Prostate gland (tissue), 2 donors: ENCODE results near the gene DIPK2B. TPM values are rescaled to one million over a fixed set of nuclear protein-coding genes. Genes with fewer than 3 reads are reported as not detected.

Experiments
- DNase-seq: peaks from one replicate; pipeline ENCODE4 v3.0.0-alpha.2; 2019; ENCODE audit warnings: low spot score
- H3K27ac ChIP-seq, 2 donors: fragments of 200-600 bp; sonication (generic); 2 replicates each; pipeline ENCODE4 v1.5.1; 2017 to 2019
- H3K27me3 ChIP-seq: fragments of 200-600 bp; sonication (generic); replicated peaks from 2 replicates; pipeline ENCODE4 v1.5.1; 2019; ENCODE audit not compliant: insufficient read depth
- H3K36me3 ChIP-seq, 2 donors: fragments of 200-600 bp; sonication (generic); 1 replicate in 1 of 2; 2 replicates in 1 of 2; pipeline versions ENCODE4 v1.5.1 to v1.8.1; 2017 to 2019
- H3K4me1 ChIP-seq: fragments of 200-600 bp; sonication (generic); replicated peaks from 2 replicates; pipeline ENCODE4 v1.5.1; 2019
- H3K4me3 ChIP-seq, 2 donors: fragments of 200-600 bp; sonication (generic); 2 replicates each; pipeline ENCODE4 v1.5.1; 2017 to 2019
- H3K9me3 ChIP-seq: fragments of 200-600 bp; sonication (generic); 2 replicates; pipeline ENCODE4 v1.5.1; 2017
- POLR2A ChIP-seq: fragments of 450-650 bp; IDR thresholded peaks from one replicate; pipeline ENCODE4 v1.6.1; 2016; ENCODE audit warnings: antibody characterized with exemption, mild to moderate bottlenecking
- POLR2AphosphoS5 ChIP-seq: sonication (generic); formaldehyde crosslinking; IDR thresholded peaks from one replicate; pipeline ENCODE4 v1.6.1; 2017; ENCODE audit warnings: antibody characterized with exemption
- WGBS: methylation state at CpG from one replicate; pipeline ENCODE4 v1.1.5; 2018; 5-methylcytosine and 5-hydroxymethylcytosine counted together
- intact Hi-C: fragments of 100-400 bp; cut with DNase I; formaldehyde crosslinking; loops from one replicate; pipeline ENCODE4 v1.14.2; 2022
- total RNA-seq, 2 donors: library from RNA; depleted of rRNA; stranded (reverse); fragments of >200 nt; gene quantifications; one replicate each; pipeline ENCODE4 v1.1.0, GENCODE V29; 2016
- TF ChIP-seq, protein P1 (sequence below), 4 experiments: fragments of 200-600 bp in 2 of 4; fragments of 450-650 bp in 2 of 4; sonication (generic) in 2 of 4; IDR thresholded peaks; 1 replicate in 3 of 4; 2 replicates in 1 of 4; pipeline ENCODE4 v1.5.1; 2016 to 2019; ENCODE audit warnings: antibody characterized with exemption in 4 of 4, mild to moderate bottlenecking in 2 of 4, moderate library complexity in 2 of 4

Gene DIPK2B
- total RNA-seq, 2 donors from 2014 or later, result 7.4 to 14.9 TPM

DNA sequence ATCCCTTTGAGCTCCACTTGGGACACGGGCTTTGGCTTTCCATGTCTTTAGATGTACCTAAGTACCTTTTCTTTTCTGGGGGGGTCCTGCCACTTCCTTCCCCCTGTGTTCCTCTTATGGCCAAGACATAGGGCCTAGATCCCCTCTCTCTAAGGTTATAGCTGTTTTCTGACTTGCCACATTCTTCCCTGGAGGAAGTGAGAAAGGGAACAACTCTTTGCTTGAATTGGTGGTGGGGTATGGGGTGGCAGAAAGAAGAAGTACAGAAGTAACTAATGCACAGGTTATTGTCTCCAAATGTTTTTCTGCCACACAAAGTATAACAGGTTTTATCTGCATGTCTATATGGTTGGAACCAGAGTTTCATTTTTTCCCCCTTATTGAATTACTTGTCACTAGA, 29.7 kb upstream of the DIPK2B start:
- intact Hi-C loops, result no loop called here

DNA sequence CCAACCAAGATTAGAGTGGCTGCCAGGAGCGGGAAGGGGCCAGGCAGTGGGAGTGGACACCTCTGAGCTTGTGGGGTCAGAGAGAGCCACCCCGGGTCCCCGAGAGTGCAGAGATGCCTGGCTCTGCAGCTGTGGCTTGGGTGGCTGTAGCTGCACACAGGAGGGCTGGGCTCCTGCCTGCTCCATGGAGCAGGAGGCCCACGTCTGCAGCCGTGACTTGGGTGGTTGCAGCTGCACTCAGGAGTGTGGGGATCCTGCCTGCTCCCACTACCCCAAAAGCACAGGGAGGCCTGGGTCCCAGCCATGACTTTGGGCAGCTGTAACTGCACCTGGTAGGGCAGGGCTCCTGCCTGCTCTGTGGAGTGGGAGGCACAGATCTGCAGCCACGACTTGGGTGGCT, 28.7 kb upstream of the DIPK2B start:
- H3K4me1 ChIP-seq, result no peaks in the 10 kb centered on the region
- H3K4me3 ChIP-seq, result no peak overlapping the region
- H3K27ac ChIP-seq, result no peak overlapping the region
- no peak for DNase-seq
- intact Hi-C loops, result no loop called here
- no peaks in the 10 kb centered on the region for H3K36me3 ChIP-seq
- no peaks in the 10 kb centered on the region for H3K9me3 ChIP-seq
- no peaks in the 10 kb centered on the region for H3K27me3 ChIP-seq
- TF ChIP-seq POLR2A, result no peak
- TF ChIP-seq, protein P1, sequence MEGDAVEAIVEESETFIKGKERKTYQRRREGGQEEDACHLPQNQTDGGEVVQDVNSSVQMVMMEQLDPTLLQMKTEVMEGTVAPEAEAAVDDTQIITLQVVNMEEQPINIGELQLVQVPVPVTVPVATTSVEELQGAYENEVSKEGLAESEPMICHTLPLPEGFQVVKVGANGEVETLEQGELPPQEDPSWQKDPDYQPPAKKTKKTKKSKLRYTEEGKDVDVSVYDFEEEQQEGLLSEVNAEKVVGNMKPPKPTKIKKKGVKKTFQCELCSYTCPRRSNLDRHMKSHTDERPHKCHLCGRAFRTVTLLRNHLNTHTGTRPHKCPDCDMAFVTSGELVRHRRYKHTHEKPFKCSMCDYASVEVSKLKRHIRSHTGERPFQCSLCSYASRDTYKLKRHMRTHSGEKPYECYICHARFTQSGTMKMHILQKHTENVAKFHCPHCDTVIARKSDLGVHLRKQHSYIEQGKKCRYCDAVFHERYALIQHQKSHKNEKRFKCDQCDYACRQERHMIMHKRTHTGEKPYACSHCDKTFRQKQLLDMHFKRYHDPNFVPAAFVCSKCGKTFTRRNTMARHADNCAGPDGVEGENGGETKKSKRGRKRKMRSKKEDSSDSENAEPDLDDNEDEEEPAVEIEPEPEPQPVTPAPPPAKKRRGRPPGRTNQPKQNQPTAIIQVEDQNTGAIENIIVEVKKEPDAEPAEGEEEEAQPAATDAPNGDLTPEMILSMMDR (IDR thresholded peaks at IDR 0.05), result no peak
- TF ChIP-seq POLR2AphosphoS5, result no peak
- 100% methylated on average over 3 of the region's 6 CpGs for WGBS

More for the DNA sequence above, 29.7 kb upstream of the DIPK2B start:
- Histone ChIP-seq H3K27ac (no peak overlapping the region), H3K27me3 (no peaks in the 10 kb centered on the region), H3K36me3 (no peaks in the 10 kb centered on the region), H3K4me3 (no peak overlapping the region), H3K4me1 (no peaks in the 10 kb centered on the region), H3K9me3 (no peaks in the 10 kb centered on the region)
- WGBS, result 90% methylated on average over 1 of the region's 1 CpG
- no peak for DNase-seq
- TF ChIP-seq POLR2A (no peak), POLR2AphosphoS5 (no peak)
- TF ChIP-seq, protein P1 (IDR thresholded peaks at IDR 0.05), result no peak

DNA sequence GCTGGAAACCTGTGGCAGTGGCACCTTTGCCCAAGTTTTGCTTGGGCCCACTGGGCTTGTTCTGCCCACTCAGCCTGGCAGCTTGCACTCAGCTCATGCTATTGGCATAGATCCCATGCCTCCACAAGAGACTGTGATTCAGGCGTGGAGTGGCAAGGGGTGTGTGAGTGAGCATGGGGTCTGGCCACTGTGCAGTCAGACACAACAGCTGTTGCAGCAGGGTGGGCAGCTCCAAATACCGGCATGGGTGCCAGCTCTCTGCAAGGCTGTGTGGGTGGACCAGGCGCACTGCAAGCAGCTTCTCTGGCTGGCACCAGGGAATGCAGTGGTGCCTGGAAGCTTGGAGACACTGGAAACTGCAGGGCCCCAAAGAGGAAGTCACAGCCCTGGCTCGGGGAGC, 27.4 kb upstream of the DIPK2B start:
- no peaks in the 10 kb centered on the region for H3K4me1 ChIP-seq
- no peak for DNase-seq
- WGBS, result 80% methylated on average over 1 of the region's 4 CpGs
- no peak overlapping the region for H3K27ac ChIP-seq
- no peaks in the 10 kb centered on the region for H3K27me3 ChIP-seq
- intact Hi-C loops, result no loop called here
- H3K36me3 ChIP-seq, result no peaks in the 10 kb centered on the region
- TF ChIP-seq POLR2AphosphoS5, result no peak
- TF ChIP-seq POLR2A, result no peak
- H3K4me3 ChIP-seq, result no peak overlapping the region
- no peaks in the 10 kb centered on the region for H3K9me3 ChIP-seq

DNA sequence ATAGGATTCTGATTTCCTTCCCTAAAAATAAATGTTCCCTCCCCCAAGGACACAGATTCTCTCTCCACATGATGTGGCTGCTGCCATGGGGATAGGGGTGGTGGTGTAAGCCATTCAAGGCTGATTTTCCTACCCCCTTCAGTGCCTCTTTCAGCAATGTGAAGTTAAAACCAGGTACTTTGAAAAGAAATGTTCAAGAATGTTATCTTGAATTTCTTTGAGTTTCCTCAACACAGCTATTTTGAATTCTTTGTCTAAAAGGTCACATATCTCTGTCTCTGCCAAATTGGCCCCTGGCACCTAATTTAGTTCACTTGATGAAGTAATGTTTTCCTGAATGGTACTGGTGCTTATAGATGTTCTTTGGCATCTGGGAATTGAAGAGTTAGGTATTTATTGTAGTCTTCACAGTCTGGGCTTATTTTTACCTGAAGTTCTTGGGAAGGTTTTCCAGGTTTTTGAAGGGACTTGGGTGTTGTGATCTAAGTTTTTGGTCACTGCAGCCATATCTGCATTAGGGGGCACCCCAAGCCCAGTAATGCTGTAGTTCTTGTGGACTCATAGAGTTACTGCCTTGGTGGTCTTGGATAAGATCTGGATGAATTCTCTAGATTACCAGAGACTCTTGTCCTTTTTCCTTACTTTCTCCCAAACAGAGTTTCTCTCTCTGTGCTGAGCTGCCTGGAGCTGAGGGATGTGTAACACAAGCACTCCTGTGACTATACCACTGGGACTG, 7.6 kb upstream of the DIPK2B start:
- intact Hi-C loops, result no loop called here
- no peak overlapping the region for H3K4me3 ChIP-seq
- no peaks in the 10 kb centered on the region for H3K4me1 ChIP-seq
- H3K27me3 ChIP-seq, result no peaks in the 10 kb centered on the region
- DNase-seq, result no peak
- TF ChIP-seq, protein P1 (IDR thresholded peaks at IDR 0.05), result no peak
- no peak for TF ChIP-seq POLR2AphosphoS5
- no peak for TF ChIP-seq POLR2A
- H3K9me3 ChIP-seq, result no peaks in the 10 kb centered on the region
- H3K36me3 ChIP-seq, result no peaks in the 10 kb centered on the region
- H3K27ac ChIP-seq, result no peak overlapping the region

DNA sequence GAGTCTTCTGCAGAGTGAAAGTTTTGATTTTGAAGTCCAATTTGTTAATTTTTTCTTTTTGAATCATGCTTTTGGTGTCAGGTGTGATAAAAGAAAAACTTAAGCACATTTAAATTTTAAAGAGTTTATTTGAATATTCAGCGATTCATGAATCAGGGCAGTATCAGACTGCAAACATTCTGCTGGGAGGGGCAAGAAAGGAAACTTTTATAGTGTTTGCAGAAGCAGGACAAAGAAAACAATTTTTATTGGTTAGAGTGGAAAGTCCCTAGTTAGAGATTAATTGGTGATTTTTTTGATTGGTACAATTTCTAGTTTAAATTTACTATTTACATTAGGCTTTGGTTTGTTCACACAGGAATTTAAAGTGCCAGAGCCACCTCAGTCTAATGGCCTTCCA, 1.5 kb upstream of the DIPK2B start:
- H3K4me3 ChIP-seq, result no peak overlapping the region
- TF ChIP-seq POLR2A, result no peak
- TF ChIP-seq, protein P1 (IDR thresholded peaks at IDR 0.05), result no peak
- TF ChIP-seq POLR2AphosphoS5, result peak; percentile 20
- no peak overlapping the region for H3K27ac ChIP-seq
- WGBS, result 20% methylated on average over 1 of the region's 1 CpG
- intact Hi-C loops, result no loop called here
- H3K27me3 ChIP-seq, result no peaks in the 10 kb centered on the region
- no peaks in the 10 kb centered on the region for H3K4me1 ChIP-seq
- no peaks in the 10 kb centered on the region for H3K36me3 ChIP-seq
- no peaks in the 10 kb centered on the region for H3K9me3 ChIP-seq
- no peak for DNase-seq
